ENCODE data around the gene TAB3.

The TAB3 gene

GRCh38 chrX:30910124-30910860, 21.2 kb upstream of the TAB3 start:
- Histone ChIP-seq H2AFZ (ENCODE audit: low read length) (no peak overlapping the region), H3K4me2 (ENCODE audit: low read depth, low read length) (no peak overlapping the region), H3K9me2 (replicated peaks; ENCODE audit: insufficient read depth, low read length) (no peaks in the 10 kb centered on the region), H4K20me1 (ENCODE audit: insufficient read depth, low read length) (no peaks in the 10 kb centered on the region), H3K4me1 (ENCODE audit: low read length) (no peaks in the 10 kb centered on the region), H3K27me3 (replicated peaks; ENCODE audit: insufficient read depth, low read length) (no peaks in the 10 kb centered on the region), H3K9me3 (replicated peaks; ENCODE audit: insufficient read depth, low read length) (no peaks in the 10 kb centered on the region), H3K27ac (ENCODE audit: low read length) (no peak overlapping the region), H3K36me3 (replicated peaks; ENCODE audit: insufficient read depth, low read length) (no peaks in the 10 kb centered on the region), H3K9ac (ENCODE audit: low read length) (no peak overlapping the region), H3K4me3 (ENCODE audit: low read length) (no peak overlapping the region), H3F3A (ENCODE audit: insufficient read depth, low read length) (no peaks in the 10 kb centered on the region), H3K79me2 (ENCODE audit: low read length) (no peaks in the 10 kb centered on the region)
- DNase-seq = no peak
- TF ChIP-seq EZH2 (optimal IDR thresholded peaks at IDR 0.05; ENCODE audit: low read depth, low read length) = no peak
- TF ChIP-seq CTCF (IDR thresholded peaks at IDR 0.05; ENCODE audit: low read length) = no peak
- TF ChIP-seq EZH2phosphoT487 (IDR thresholded peaks at IDR 0.05; ENCODE audit: low read length) = no peak

GRCh38 chrX:30906726-30907125, 17.7 kb upstream of the TAB3 start:
- Histone ChIP-seq H3K79me2 (ENCODE audit: low read length) (no peaks in the 10 kb centered on the region), H3K27ac (ENCODE audit: low read length) (no peak overlapping the region), H3K9ac (ENCODE audit: low read length) (no peak overlapping the region), H3K4me3 (ENCODE audit: low read length) (no peak overlapping the region), H3K4me2 (ENCODE audit: low read depth, low read length) (no peak overlapping the region), H3K9me3 (replicated peaks; ENCODE audit: insufficient read depth, low read length) (no peaks in the 10 kb centered on the region), H3K4me1 (ENCODE audit: low read length) (no peaks in the 10 kb centered on the region), H2AFZ (ENCODE audit: low read length) (no peak overlapping the region), H3K36me3 (replicated peaks; ENCODE audit: insufficient read depth, low read length) (no peaks in the 10 kb centered on the region), H3F3A (ENCODE audit: insufficient read depth, low read length) (no peaks in the 10 kb centered on the region), H3K27me3 (replicated peaks; ENCODE audit: insufficient read depth, low read length) (no peaks in the 10 kb centered on the region), H3K9me2 (replicated peaks; ENCODE audit: insufficient read depth, low read length) (no peaks in the 10 kb centered on the region), H4K20me1 (ENCODE audit: insufficient read depth, low read length) (no peaks in the 10 kb centered on the region)
- TF ChIP-seq EZH2 (optimal IDR thresholded peaks at IDR 0.05; ENCODE audit: low read depth, low read length) (no peak), EZH2phosphoT487 (IDR thresholded peaks at IDR 0.05; ENCODE audit: low read length) (no peak), CTCF (IDR thresholded peaks at IDR 0.05; ENCODE audit: low read length) (no peak)
- no peak for DNase-seq

GRCh38 chrX:30905321-30905720, 16.3 kb upstream of the TAB3 start:
- Histone ChIP-seq H3K4me3 (ENCODE audit: low read length) (no peak overlapping the region), H3K4me1 (ENCODE audit: low read length) (no peaks in the 10 kb centered on the region), H3K79me2 (ENCODE audit: low read length) (no peaks in the 10 kb centered on the region), H3K27me3 (replicated peaks; ENCODE audit: insufficient read depth, low read length) (no peaks in the 10 kb centered on the region), H3K4me2 (ENCODE audit: low read depth, low read length) (no peak overlapping the region), H2AFZ (ENCODE audit: low read length) (no peak overlapping the region), H3K9ac (ENCODE audit: low read length) (no peak overlapping the region), H3K27ac (ENCODE audit: low read length) (no peak overlapping the region), H3K9me2 (replicated peaks; ENCODE audit: insufficient read depth, low read length) (no peaks in the 10 kb centered on the region), H4K20me1 (ENCODE audit: insufficient read depth, low read length) (no peaks in the 10 kb centered on the region), H3K9me3 (replicated peaks; ENCODE audit: insufficient read depth, low read length) (no peaks in the 10 kb centered on the region), H3K36me3 (replicated peaks; ENCODE audit: insufficient read depth, low read length) (no peaks in the 10 kb centered on the region), H3F3A (ENCODE audit: insufficient read depth, low read length) (no peaks in the 10 kb centered on the region)
- TF ChIP-seq EZH2phosphoT487 (IDR thresholded peaks at IDR 0.05; ENCODE audit: low read length) (no peak), CTCF (IDR thresholded peaks at IDR 0.05; ENCODE audit: low read length) (no peak), EZH2 (optimal IDR thresholded peaks at IDR 0.05; ENCODE audit: low read depth, low read length) (no peak)
- DNase-seq = no peak
